ENCODE data around the gene OBSCN.

The OBSCN gene

DNA sequence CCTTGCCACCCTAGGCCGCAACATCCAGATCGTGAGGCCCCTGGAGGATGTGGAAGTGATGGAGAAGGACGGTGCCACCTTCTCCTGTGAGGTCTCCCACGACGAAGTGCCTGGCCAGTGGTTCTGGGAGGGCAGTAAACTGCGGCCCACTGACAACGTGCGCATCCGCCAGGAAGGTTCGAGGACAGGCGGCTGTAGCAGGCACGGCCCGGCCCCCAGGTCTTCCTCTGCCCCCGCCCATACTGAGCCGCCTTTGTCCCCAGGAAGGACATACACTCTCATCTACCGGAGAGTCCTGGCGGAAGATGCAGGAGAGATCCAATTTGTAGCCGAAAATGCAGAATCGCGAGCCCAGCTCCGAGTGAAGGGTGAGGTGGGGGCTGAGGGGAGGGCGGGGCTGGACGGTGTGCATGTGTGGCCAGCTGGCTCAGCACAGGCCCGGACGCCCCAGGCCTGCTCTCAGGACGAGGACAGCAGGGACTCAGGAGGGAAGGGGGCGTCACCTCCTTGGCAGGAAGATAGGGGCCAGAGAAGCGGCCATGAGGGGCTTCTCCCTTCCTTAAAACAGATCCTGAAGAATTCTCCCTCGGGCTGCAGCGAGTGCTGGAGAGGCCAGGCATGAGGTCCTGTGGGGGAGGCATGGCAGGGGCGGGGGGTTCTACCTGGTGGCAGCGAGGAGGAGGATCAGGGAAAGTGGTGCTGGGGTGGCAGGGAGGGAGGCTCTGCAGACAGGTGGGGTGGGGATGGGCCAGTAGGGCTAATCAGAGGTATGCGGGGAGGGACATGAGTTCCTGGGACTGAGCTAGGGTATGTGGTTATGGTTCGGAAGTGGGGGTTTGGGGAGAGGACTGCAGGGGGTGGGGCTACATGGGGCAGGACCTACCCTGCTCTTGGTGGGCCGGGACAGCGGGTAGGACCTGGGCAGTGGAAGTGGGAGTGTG is 69.9 kb downstream of the OBSCN start:
- DNase-seq (ENCODE audit: low read depth), result no peak

DNA sequence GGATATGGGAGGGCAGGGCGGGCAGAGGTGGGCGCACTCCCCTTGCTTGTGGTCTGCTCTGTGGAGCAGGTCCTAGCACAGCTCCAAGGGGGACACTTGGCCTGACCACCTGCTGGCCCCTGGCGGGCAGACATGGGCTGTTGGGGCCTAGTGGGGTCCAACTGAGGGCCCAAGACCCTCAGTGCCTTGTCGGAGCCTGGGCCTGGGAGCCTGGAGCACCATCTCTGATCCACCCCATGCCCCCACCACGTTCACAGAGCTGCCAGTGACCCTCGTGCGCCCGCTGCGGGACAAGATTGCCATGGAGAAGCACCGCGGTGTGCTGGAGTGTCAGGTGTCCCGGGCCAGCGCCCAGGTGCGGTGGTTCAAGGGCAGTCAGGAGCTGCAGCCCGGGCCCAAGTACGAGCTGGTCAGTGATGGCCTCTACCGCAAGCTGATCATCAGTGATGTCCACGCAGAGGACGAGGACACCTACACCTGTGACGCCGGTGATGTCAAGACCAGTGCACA is 70.6 kb downstream of the OBSCN start:
- no peak for DNase-seq (ENCODE audit: low read depth)

DNA sequence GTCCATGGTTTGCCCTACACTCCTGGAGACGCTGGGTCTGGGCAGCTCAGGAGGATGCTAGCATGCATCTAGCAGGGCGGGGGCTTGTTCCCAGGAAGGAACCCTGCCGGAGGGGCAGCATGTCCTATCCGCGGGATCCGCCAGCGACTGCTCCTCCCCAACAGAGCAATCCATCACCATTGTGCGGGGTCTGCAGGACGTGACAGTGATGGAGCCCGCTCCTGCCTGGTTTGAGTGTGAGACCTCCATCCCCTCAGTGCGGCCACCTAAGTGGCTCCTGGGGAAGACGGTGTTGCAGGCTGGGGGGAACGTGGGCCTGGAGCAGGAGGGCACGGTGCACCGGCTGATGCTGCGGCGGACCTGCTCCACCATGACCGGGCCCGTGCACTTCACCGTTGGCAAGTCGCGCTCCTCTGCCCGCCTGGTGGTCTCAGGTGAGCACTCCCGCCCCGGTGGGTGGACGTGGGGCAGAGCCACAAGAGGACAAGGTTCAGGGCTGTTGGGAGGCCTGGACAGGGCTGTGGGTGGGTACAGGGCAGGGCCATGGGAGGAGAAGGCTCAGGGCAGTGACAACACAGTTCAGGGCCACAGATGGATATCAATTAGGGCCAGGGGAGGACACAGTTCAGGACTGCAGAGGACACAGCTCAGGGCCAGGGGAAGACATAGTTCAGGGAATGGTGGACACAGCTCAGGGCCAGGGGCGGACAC is 71.3 kb downstream of the OBSCN start:
- no peak for DNase-seq (ENCODE audit: low read depth)

DNA sequence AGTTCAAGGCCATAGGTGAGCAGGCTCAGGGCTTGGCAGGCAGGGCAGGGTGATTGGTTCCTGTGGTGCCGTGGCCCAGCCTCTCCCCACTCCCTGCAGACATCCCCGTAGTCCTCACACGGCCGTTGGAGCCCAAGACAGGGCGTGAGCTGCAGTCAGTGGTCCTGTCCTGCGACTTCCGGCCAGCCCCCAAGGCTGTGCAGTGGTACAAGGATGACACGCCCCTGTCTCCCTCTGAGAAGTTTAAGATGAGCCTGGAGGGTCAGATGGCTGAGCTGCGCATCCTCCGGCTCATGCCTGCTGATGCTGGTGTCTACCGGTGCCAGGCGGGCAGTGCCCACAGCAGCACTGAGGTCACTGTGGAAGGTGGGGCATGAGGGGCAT is 71.9 kb downstream of the OBSCN start:
- no peak for DNase-seq (ENCODE audit: low read depth)

DNA sequence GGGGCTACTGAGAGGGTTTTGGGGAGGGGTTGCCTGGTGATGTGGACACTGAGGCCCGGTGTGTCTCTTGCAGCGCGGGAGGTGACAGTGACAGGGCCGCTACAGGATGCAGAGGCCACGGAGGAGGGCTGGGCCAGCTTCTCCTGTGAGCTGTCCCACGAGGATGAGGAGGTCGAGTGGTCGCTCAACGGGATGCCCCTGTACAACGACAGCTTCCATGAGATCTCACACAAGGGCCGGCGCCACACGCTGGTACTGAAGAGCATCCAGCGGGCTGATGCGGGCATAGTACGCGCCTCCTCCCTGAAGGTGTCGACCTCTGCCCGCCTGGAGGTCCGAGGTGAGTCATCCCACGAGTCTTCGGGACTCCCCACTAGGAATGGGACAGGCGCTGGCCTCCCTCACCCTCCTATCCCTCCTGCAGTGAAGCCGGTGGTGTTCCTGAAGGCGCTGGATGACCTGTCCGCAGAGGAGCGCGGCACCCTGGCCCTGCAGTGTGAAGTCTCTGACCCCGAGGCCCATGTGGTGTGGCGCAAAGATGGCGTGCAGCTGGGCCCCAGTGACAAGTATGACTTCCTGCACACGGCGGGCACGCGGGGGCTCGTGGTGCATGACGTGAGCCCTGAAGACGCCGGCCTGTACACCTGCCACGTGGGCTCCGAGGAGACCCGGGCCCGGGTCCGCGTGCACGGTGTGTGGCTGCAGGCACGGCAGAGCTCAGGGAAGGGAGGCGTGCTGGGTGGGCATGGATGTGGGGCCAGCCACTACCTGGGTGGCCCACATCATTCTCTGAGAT is 72.5 kb downstream of the OBSCN start:
- DNase-seq (ENCODE audit: low read depth), result no peak

DNA sequence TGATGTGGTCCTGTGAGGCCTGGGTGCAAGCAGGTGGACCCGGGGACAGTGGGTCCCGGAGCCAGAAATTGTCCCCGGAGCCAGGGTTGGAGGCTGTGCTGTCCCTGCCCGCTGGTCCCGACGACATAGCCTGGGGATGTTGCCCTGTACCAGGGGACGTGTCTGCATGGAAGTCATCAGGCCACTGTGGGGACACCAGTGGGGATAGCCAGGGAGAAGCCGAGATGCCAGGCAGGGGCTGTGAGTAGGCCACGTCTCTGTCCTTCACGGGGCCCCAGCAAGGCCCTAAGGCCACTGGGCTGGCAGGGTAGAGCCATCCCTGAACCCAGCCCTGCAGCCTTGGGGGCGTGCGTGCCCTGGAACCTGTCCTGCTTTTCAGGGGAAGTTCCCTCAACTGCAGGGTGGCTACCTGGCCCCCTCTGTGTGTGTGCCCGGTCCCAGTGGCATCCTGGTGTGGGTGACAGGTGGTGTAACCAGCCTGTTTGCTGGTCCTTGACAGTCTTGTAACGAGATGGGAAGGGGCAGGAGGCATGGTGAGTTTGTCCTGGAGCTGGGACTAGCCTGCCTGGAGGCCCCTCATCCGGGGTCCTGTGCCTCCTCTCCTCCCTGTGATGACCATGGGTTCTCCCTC is 73.2 kb downstream of the OBSCN start:
- DNase-seq (ENCODE audit: low read depth), result no peak

DNA sequence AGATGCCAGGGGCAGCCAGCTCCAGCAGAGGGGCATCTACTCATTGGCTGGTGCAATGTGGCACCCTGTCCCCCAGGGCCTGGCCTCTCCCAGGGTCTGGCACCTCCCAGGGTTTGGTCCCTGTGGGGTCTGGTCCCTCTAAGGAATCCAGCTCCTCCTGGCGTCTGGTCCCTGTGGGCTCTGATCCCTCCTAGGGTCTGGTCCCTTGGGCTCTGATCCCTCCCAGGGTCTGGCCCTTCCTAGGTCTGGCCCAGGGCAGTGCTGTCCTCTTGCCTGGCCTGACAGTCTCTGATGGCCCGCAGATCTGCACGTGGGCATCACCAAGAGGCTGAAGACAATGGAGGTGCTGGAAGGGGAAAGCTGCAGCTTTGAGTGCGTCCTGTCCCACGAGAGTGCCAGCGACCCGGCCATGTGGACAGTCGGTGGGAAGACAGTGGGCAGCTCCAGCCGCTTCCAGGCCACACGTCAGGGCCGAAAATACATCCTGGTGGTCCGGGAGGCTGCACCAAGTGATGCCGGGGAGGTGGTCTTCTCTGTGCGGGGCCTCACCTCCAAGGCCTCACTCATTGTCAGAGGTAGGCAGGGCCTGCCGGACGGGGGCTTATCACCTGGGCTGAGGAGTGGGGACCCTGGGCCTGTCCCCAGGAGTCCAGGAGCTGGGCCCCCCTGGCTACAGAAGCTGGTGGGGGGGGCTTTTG is 73.9 kb downstream of the OBSCN start:
- no peak for DNase-seq (ENCODE audit: low read depth)

DNA sequence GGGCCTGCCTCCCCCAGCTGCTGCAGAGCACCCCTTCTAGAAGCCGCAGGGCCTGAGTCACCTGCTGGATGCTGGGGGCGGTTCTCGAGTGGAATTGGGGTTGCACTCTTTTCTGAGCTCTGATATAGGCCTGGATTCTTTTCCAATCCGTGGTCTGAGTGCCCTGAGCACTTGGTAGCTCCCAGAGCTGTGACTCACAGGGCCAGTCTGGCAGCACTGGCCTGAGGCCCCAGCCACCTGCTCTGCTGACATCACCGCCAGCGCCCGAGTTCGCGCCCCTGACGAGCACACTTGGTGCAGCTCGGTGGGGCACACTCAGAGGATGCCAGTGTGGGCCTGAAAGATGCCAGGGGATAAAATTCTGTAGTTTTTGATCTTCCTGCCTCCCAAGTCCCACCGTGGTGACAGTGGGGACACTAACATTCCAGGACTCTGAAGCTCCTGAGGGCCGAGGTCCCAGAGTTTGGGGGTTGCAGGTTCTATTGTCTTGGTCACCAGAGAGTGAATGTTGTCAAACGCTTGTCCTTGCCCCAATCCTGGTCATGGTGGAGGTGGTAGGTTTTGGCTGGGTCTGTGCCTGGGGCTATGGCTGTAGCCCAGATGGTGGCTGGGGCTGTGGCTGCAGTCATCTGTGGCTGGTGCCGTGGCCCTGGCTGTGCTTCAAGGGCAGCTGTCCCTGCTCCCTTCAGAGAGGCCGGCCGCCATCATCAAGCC is 74.6 kb downstream of the OBSCN start:
- DNase-seq (ENCODE audit: low read depth), result no peak

DNA sequence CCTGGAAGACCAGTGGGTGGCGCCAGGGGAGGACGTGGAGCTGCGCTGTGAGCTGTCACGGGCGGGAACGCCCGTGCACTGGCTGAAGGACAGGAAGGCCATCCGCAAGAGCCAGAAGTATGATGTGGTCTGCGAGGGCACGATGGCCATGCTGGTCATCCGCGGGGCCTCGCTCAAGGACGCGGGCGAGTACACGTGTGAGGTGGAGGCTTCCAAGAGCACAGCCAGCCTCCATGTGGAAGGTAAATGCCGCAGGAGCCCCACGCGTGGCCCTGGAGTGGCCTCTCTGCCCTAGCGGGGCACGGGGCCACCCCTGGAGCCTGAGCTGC is 75.2 kb downstream of the OBSCN start:
- DNase-seq (ENCODE audit: low read depth), result no peak

DNA sequence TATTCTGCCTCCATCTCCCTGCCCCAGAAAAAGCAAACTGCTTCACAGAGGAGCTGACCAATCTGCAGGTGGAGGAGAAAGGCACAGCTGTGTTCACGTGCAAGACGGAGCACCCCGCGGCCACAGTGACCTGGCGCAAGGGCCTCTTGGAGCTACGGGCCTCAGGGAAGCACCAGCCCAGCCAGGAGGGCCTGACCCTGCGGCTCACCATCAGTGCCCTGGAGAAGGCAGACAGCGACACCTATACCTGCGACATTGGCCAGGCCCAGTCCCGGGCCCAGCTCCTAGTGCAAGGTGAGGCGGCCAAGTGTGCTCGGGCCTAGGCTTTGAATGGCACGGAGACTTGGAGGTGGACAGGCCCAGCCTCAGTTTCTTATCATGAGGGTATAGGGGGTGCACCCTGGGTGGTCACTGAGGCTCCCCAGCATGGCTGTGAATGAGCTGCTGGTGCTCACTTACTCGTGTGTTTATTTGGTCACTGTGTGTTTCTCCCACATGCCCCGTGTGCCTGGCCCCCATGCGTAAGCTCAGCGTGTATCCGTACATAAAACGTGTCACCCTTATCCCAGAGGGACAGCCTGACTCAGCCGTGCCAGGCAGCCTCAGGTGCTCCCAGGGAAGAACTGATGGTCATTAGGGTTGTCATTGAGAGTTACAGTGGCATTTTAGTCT is 75.8 kb downstream of the OBSCN start:
- no peak for DNase-seq (ENCODE audit: low read depth)

DNA sequence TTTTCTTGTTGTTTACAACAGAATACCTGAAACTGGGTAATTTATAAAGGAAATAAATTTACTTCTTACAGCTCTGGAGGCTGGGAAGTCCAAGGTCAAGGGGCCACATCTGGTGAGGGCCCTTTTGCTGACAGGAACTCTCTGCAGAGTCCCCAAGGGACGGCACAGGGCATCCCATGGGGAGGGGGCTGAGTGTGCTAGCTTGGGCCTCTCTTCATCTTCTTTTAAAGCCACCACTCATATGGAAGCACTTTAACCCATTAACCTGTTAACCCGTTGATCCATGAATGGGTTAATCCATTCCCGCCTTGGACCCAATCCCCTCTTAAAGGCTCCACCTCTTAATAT is 76.3 kb downstream of the OBSCN start:
- DNase-seq (ENCODE audit: low read depth), result no peak

DNA sequence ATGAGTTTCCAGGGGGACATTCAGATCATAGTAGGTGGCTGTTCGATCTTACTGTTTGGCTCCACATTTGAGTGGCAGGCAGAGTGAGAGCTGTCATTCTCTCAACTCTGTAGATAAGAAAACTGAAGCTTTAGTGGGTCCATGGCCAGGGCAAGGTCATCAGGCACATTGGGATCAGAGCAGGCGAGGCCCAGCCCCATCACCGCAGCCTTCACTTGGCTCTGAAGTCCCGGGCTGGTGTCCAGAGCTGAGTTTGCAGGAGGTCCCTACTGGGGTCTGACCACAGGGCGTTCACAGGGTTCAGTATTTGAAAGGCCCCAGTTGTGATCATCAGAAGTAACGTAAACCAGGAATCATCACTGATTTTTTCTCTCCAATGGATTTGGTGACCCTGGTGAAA is 76.7 kb downstream of the OBSCN start:
- DNase-seq (ENCODE audit: low read depth), result no peak

DNA sequence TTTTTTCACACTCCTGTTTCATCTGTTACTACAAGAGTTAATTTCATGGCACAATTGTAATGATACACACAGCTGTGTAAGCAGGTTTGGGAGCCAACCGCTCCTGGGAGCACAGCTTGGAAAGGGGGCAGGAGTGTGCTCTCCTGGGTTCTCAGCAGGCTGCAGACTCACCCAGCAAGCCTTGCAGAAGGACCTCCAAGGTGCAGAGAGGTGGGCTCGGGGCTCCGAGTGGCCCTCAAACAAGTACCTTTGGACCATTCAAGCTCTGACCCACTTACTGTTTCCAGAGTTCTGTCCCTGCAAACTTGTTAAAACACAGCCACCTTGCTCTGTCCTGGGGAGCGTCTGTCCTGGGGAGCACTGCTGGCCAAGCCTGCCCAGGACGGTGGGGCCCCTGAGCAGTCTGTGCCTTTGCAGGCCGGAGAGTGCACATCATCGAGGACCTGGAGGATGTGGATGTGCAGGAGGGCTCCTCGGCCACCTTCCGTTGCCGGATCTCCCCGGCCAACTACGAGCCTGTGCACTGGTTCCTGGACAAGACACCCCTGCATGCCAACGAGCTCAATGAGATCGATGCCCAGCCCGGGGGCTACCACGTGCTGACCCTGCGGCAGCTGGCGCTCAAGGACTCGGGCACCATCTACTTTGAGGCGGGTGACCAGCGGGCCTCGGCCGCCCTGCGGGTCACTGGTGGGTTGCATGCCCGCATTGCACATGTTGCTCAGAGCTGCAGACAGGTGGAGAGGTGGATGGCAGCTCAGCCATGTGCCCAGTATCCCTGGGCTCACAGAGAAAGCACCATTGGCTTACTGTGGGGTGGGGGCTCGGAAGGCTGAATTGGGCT is 78.0 kb downstream of the OBSCN start:
- no peak for DNase-seq (ENCODE audit: low read depth)

DNA sequence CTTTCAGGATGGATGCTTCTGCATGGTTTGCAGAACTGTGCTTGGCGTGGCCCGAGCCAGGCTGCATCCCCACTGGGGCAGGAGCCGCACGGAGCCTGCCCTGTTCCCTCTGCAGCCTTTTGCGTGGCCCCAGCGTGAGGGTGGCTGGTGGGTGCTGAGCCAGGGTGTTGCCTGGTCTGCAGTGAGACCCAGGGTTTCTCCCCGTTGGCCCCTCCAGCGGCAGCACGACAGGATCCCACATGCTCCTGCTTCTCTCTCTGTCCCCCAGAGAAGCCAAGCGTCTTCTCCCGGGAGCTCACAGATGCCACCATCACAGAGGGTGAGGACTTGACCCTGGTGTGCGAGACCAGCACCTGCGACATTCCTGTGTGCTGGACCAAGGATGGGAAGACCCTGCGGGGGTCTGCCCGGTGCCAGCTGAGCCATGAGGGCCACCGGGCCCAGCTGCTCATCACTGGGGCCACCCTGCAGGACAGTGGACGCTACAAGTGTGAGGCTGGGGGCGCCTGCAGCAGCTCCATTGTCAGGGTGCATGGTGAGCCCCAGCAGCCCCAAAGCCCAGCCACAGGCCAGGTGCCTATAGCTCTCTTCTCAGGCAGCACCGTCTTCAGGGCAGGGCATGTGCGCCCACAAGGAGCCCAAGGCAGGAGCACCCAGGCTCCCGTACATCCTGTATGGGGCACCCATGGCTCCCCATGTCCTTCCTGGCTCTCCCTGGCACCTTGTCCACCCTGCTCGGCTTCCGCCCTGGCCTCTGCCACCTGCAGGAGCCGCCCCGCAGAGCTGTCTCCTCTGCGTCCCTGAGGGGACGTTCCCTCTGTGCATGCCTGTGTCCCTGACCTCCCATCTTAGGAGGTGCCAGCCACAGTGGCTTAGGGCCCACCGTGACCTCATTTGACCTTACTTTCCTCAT is 78.9 kb downstream of the OBSCN start:
- no peak for DNase-seq (ENCODE audit: low read depth)

DNA sequence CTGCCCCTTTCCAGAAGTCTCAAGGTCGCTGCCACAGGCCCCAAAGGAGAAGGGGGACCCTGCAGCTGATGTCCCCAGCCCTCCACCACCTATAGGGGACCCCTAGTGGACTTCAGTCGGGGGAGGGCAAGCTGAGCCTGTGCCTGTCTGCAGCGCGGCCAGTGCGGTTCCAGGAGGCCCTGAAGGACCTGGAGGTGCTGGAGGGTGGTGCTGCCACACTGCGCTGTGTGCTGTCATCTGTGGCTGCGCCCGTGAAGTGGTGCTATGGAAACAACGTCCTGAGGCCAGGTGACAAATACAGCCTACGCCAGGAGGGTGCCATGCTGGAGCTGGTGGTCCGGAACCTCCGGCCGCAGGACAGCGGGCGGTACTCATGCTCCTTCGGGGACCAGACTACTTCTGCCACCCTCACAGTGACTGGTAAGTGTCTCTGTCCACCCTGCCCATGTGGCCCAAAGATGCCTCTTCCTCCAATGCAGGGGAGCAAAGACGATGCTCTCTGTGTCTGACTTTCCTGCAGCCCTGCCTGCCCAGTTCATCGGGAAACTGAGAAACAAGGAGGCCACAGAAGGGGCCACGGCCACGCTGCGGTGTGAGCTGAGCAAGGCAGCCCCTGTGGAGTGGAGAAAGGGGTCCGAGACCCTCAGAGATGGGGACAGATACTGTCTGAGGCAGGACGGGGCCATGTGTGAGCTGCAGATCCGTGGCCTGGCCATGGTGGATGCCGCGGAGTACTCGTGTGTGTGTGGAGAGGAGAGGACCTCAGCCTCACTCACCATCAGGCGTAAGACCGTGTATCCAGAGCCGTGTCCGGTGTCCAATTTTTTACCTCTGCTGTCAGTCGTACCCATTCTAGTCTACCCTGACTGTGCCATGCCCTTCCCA is 79.9 kb downstream of the OBSCN start:
- DNase-seq (ENCODE audit: low read depth), result no peak

DNA sequence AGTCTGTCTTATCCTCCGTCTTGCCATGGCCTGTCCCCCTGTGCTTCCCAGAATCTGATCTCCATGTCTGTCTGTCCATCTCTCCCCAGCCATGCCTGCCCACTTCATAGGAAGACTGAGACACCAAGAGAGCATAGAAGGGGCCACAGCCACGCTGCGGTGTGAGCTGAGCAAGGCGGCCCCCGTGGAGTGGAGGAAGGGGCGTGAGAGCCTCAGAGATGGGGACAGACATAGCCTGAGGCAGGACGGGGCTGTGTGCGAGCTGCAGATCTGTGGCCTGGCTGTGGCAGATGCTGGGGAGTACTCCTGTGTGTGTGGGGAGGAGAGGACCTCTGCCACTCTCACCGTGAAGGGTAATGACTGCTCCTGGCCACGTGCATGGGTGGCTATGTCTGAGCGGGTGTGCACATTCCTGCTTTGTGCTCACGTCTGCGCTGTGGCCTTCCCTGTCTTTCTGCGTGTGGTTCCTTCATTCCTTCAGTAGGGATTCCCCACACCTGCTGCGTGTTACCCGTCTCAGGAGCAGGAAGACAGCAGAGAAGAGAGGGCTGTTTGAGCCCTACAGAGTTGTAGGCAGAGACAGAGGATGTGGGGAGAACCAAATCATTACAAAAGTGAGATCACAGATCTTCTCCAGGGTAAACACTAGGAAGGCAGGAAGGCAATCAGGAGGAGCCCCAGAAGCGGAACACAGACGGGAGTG is 80.8 kb downstream of the OBSCN start:
- no peak for DNase-seq (ENCODE audit: low read depth)

Data from activated T-cell treated with anti-CD3 and anti-CD28 coated beads for 1 hour (primary cell).